ENCODE results near the gene GOLIM4.

GOLIM4 gene

GRCh38 chr3:168100777-168101492, 5.2 kb upstream of the GOLIM4 start:
- TF ChIP-seq CTCF (IDR thresholded peaks at IDR 0.05; ENCODE audit: borderline replicate concordance, control extremely low read depth, extremely low read depth, insufficient read depth, missing control alignments) = no peak
- in situ Hi-C loops (cut with MboI; ENCODE audit: low sequenced_read_pairs, unreplicated experiment) = no loop called here
- no peak for DNase-seq (ENCODE audit: low spot score)

- TF ChIP-seq CTCF (IDR thresholded peaks at IDR 0.05; ENCODE audit: borderline replicate concordance, control extremely low read depth, extremely low read depth, insufficient read depth, missing control alignments) = no peak
- in situ Hi-C loops (cut with MboI; ENCODE audit: low sequenced_read_pairs, unreplicated experiment) = no loop called here
- no peak for DNase-seq (ENCODE audit: low spot score)
Measured at GRCh38 chr3:168097381-168097780, 1.7 kb upstream of the GOLIM4 start.

- peak; percentile 47 for DNase-seq (ENCODE audit: low spot score)
- in situ Hi-C loops (cut with MboI; ENCODE audit: low sequenced_read_pairs, unreplicated experiment) = no loop called here
- TF ChIP-seq CTCF (IDR thresholded peaks at IDR 0.05; ENCODE audit: borderline replicate concordance, control extremely low read depth, extremely low read depth, insufficient read depth, missing control alignments) = no peak
Measured at GRCh38 chr3:168096210-168096652, 507 bp upstream of the GOLIM4 start.

GRCh38 chr3:168094877-168095610, 680 bp downstream of the GOLIM4 start:
- in situ Hi-C loops (cut with MboI; ENCODE audit: low sequenced_read_pairs, unreplicated experiment) = no loop called here
- peak; percentile 26 for TF ChIP-seq CTCF (IDR thresholded peaks at IDR 0.05; ENCODE audit: borderline replicate concordance, control extremely low read depth, extremely low read depth, insufficient read depth, missing control alignments)
- DNase-seq (ENCODE audit: low spot score) = peak; percentile 72

- in situ Hi-C loops (cut with MboI; ENCODE audit: low sequenced_read_pairs, unreplicated experiment) = no loop called here
- DNase-seq (ENCODE audit: low spot score) = no peak
- TF ChIP-seq CTCF (IDR thresholded peaks at IDR 0.05; ENCODE audit: borderline replicate concordance, control extremely low read depth, extremely low read depth, insufficient read depth, missing control alignments) = no peak
Measured at GRCh38 chr3:168094580-168094876, 1.2 kb downstream of the GOLIM4 start.

GRCh38 chr3:168093790-168094189, 1.9 kb downstream of the GOLIM4 start:
- TF ChIP-seq CTCF (IDR thresholded peaks at IDR 0.05; ENCODE audit: borderline replicate concordance, control extremely low read depth, extremely low read depth, insufficient read depth, missing control alignments) = no peak
- in situ Hi-C loops (cut with MboI; ENCODE audit: low sequenced_read_pairs, unreplicated experiment) = no loop called here

More at GRCh38 chr3:168093790-168094189, 1.9 kb downstream of the GOLIM4 start:
- no peak for DNase-seq (ENCODE audit: low spot score)
